ENCODE results near the gene NPIPA2.
"Not testable (repeated sequence)": the region's sequence is repeated elsewhere in the genome, so short reads cannot be mapped to it uniquely, and the experiment has no call there.

The NPIPA2 gene

GRCh38 chr16:14742273-14743128 lies at the start of gene NPIPA2:
Gene NPIPA2 (plus strand): TSS chr16:14742533. CDS start chr16:14748066, 5,533 bp downstream.
- not testable (repeated sequence) for DNase-seq

GRCh38 chr16:14694129-14694528 lies 48.2 kb upstream of the NPIPA2 start, which contains the start of gene PLA2G10:
Gene PLA2G10 (minus strand): TSS chr16:14694308. CDS start chr16:14694229, 79 bp downstream.
- DNase-seq = not testable (repeated sequence)

GRCh38 chr16:14701859-14702258 lies 40.5 kb upstream of the NPIPA2 start:
- DNase-seq = not testable (repeated sequence)

GRCh38 chr16:14702672-14703071 lies 39.7 kb upstream of the NPIPA2 start:
- not testable (repeated sequence) for DNase-seq

GRCh38 chr16:14703156-14704011 lies 38.9 kb upstream of the NPIPA2 start, which contains the start of gene NPIPA3:
Gene NPIPA3 (plus strand): TSS chr16:14703411. CDS start chr16:14708944, 5,533 bp downstream.
- DNase-seq = not testable (repeated sequence)

- not testable (repeated sequence) for DNase-seq
These were observed 9.1 kb upstream of the NPIPA2 start for GRCh38 chr16:14733233-14733632.

- not testable (repeated sequence) for DNase-seq
These were observed 1.4 kb upstream of the NPIPA2 start for GRCh38 chr16:14740832-14741385.

GRCh38 chr16:14741794-14742193 lies 539 bp upstream of the NPIPA2 start:
- DNase-seq = not testable (repeated sequence)

- DNase-seq = not testable (repeated sequence)
These were observed 31.3 kb downstream of the NPIPA2 start for GRCh38 chr16:14773654-14774053.

GRCh38 chr16:14775624-14776023 lies 33.3 kb downstream of the NPIPA2 start:
- DNase-seq = not testable (repeated sequence)

- not testable (repeated sequence) for DNase-seq
These were observed 34.4 kb downstream of the NPIPA2 start for GRCh38 chr16:14776763-14777162.

GRCh38 chr16:14779368-14779877 lies 37.1 kb downstream of the NPIPA2 start:
- not testable (repeated sequence) for DNase-seq

GRCh38 chr16:14786180-14786579 lies 43.8 kb downstream of the NPIPA2 start:
- not testable (repeated sequence) for DNase-seq

- not testable (repeated sequence) for DNase-seq
These were observed 47.2 kb downstream of the NPIPA2 start for GRCh38 chr16:14789577-14789976.

GRCh38 chr16:14790320-14790956 lies 48.1 kb downstream of the NPIPA2 start:
- not testable (repeated sequence) for DNase-seq

- not testable (repeated sequence) for DNase-seq
These were observed 50.6 kb downstream of the NPIPA2 start for GRCh38 chr16:14792914-14793313.

- DNase-seq = not testable (repeated sequence)
These were observed 55.2 kb downstream of the NPIPA2 start for GRCh38 chr16:14797558-14797957.

- not testable (repeated sequence) for DNase-seq
These were observed 61.2 kb downstream of the NPIPA2 start for GRCh38 chr16:14803577-14803976.

GRCh38 chr16:14807184-14807678 lies 64.9 kb downstream of the NPIPA2 start:
- not testable (repeated sequence) for DNase-seq

- not testable (repeated sequence) for DNase-seq
These were observed 71.6 kb downstream of the NPIPA2 start for GRCh38 chr16:14813890-14814289.

Measured in stimulated activated CD4-positive, alpha-beta T cell treated with anti-CD3 and anti-CD28 coated beads, Interleukin-15, amount 100 ng/mL, for 24 hours (primary cell).